Dermis blood vessel endothelial cell (primary cell): Measurements from ENCODE around the gene FOXA3. TPM values are rescaled to one million over a fixed set of nuclear protein-coding genes. Genes with fewer than 3 reads are reported as not detected.

Experiments used
- total RNA-seq: library from RNA; depleted of rRNA; stranded (reverse); fragments of >200 nt; gene quantifications from 2 replicates; pipeline ENCODE4 v1.2.3, GENCODE V29; 2014

Gene FOXA3
- total RNA-seq, 1 donor from 2014 or later, result not detected

Other genes with a start within 250 kb of the FOXA3 start
- 18.9 and 26.1 TPM in 2 replicates for gene EML2, start 224.9 kb upstream of the FOXA3 start, total RNA-seq
- gene GIPR, start 196.1 kb upstream of the FOXA3 start, total RNA-seq, result 0.05 TPM in 1 of 2 replicates, not detected in the other
- 218 and 295 TPM in 2 replicates for gene SNRPD2, start 172.4 kb upstream of the FOXA3 start, total RNA-seq
- 8.3 and 11.8 TPM in 2 replicates for gene QPCTL, start 171.7 kb upstream of the FOXA3 start, total RNA-seq
- gene FBXO46, start 133.4 kb upstream of the FOXA3 start, total RNA-seq, result 7.7 and 7.8 TPM in 2 replicates
- not detected in 2 replicates for gene MEIOSIN, start 130.9 kb upstream of the FOXA3 start, total RNA-seq
- 9.8 and 11.7 TPM in 2 replicates for gene SIX5, start 95.1 kb upstream of the FOXA3 start, total RNA-seq
- gene DMPK, start 81.8 kb upstream of the FOXA3 start, total RNA-seq, result 10.9 and 12.4 TPM in 2 replicates
- gene DMWD, start 71.5 kb upstream of the FOXA3 start, total RNA-seq, result 28.8 and 31.7 TPM in 2 replicates
- under 0.01 and 0.05 TPM in 2 replicates for gene RSPH6A, start 49.0 kb upstream of the FOXA3 start, total RNA-seq
- 32.7 and 55.1 TPM in 2 replicates for gene SYMPK, start 1.2 kb upstream of the FOXA3 start, total RNA-seq
- gene IRF2BP1, start 21.8 kb downstream of the FOXA3 start, total RNA-seq, result 31.6 and 32.7 TPM in 2 replicates
- gene MYPOP, start 38.3 kb downstream of the FOXA3 start, total RNA-seq, result 1.4 and 2.7 TPM in 2 replicates
- gene NANOS2, start 50.5 kb downstream of the FOXA3 start, total RNA-seq, result not detected in 2 replicates
- 7.0 and 16.9 TPM in 2 replicates for gene NOVA2, start 109.5 kb downstream of the FOXA3 start, total RNA-seq
- 7.3 and 8.1 TPM in 2 replicates for gene CCDC61, start 131.1 kb downstream of the FOXA3 start, total RNA-seq
- not detected in 2 replicates for gene PGLYRP1, start 158.7 kb downstream of the FOXA3 start, total RNA-seq
- not detected in 2 replicates for gene IGFL4, start 176.7 kb downstream of the FOXA3 start, total RNA-seq